GM18868 (cell line): ENCODE data around the gene NEURL1.
"Not testable (repeated sequence)": the region's sequence is repeated elsewhere in the genome, so short reads cannot be mapped to it uniquely, and the experiment has no call there.

Source experiments
- ATAC-seq: cut with Tn5 transposase; IDR thresholded peaks from one replicate; pipeline ENCODE4 v1.9.1; 2021; ENCODE audit warnings: mild to moderate bottlenecking, moderate library complexity; ENCODE audit not compliant: unreplicated experiment

NEURL1 gene

DNA sequence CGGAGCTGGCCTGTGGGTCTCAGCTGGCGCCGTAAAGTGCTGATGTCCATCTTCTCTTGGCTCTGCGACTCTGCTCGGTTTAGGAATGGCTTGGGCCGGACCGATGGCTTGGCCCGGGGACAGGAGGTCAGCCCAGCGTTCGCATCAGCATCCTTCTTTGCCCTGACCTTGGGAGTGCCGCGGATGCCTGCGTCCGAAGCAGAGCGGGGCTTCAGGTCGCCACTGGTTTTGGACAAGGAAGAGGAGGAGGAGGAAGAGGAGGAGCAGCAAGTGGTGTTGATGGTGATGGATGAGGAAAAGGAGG, 109.3 kb downstream of the NEURL1 start:
- no peak for ATAC-seq

DNA sequence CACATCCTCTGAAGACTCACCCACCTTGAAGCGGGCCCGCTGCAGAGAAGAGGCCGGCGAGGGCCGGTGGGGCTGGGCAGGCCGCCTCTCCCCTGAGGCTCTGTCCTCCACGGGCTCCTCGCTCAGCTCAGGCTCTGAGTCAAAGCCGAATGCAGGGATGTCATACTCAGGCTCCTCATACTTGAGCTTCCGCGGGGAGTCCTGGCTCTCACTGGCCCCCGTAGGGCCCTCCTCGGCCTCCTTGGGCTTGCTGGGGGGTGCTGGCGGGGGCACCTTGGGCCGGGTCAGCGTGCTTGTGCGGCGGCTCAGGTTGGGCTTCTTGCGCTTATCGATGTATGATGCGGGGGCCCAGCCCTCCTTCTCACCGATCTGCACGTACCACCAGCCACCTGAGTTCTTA, 109.9 kb downstream of the NEURL1 start:
- no peak for ATAC-seq

- ATAC-seq: no peak
These were observed 112.0 kb downstream of the NEURL1 start for GRCh38 chr10:103605359-103606096.

DNA sequence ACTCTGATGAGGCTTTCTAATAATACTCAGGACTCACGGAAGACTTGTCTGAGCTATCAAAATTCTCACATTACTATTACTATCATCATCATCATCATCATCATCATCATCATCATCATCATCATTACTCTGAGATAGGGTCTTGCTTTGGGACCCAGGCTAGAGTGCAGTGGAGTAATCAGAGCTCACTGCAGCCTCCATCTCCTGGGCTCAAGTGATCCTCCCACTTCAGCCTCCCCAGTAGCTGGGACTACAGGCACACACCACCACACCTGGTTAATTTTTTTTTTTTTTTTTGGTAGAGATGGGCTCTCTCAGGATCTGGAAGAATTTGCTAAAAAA, 112.6 kb downstream of the NEURL1 start:
- not testable (repeated sequence) for ATAC-seq

- not testable (repeated sequence) for ATAC-seq
These were observed 113.5 kb downstream of the NEURL1 start for GRCh38 chr10:103607051-103607450.

DNA sequence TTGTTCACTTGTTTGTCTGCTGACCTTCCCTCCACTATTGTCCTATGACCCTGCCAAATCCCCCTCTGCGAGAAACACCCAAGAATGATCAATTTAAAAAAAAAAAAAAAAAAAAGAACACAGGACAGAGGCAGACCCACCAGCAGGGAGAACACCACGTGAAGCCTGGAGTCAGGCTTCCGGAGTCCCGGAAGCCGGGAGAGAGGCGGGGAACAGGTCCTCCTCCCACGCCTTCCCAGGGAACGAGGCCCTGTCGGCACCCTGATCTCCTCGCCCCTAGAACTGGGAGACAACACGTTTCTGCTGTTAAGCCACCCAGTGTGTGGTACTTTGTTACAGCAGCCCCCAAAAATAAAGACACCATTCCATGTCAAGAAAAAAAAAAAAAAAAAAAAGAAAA, 114.6 kb downstream of the NEURL1 start:
- ATAC-seq: not testable (repeated sequence)

DNA sequence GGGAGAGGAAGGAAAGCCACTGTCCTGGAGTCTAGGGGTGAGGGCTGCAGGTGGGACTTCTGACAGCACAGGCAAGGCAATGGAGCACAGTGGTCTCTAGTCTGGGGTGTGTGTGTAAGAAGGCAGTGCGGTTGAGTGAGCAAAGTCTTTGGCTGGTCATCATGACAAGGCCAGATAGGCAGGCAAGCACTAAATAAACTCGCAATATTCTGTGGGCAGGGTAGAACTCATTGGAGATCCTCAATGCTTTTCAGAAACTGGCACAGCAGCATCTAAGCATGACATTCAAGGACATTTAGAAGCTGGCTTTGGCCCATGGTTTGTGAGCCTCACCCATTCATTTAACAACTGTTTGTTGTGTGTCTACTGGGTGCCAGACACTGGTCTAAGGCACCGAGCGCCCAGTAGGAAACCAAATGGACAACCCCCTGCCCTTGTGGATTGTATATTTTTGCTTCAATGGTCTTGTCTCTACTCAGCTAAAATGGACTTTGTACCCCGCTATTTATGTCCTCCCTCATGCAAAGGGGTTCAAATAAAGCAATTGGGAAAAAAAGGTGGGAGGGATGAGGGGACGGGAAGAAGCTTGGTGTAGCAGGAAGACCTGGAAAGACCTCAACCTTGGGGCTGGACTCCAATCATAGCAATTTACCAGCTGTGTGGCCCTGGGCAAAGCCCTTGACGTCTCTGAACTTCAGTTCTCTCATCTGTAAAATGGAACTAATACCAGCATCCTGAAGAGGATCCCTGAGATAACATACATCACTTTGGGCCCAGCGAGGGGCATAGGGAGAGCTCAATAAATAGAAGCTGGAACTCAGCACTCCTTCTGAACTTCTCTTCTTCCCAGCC, 116.0 kb downstream of the NEURL1 start:
- ATAC-seq: no peak

DNA sequence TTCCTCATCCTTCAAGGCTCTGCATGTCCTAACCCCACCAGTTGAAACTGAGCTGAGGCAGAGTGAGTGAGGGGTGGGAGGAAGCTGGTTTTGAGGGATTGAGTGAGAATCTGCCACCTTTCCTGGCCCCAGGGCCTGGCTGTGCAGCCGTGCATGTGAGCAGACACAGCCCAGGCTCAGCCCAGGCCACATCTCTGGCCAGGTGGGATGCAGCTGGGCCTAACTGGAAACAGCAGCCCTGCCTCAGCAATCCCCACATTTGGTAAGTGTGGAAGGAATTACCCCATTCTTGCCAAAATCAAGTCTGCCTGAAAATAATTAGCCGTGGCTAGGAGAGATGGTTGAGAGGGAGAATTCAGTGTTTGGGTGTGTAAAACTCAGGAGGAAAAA, 116.6 kb downstream of the NEURL1 start:
- ATAC-seq: no peak

DNA sequence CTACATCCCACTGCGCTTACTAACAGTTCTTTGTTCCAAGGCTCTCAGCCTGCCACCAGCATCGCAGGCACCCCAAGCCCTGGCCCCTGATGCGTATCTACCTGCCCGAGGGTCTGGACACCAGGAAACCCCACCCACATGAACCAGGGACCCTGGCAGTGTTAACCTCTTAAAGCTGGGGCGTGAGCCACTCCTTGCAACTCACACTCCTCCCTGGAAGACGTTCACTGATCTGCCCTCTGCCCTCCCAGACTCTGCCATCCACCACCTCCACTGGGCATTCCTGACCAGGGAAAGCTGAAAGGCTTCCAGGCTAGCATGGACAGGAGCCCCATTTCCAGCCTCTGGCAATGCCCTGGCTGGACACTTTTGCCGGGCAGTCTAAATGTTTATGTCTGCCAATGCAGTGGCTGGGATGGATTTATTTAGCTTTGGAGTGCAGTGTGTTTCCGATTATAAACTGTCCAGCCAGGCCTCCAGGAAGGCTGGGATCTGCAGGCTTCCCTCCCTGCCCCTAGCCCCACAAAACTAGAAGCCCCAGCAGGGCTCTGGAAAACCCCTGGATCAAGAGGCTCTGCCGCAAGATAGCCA, 117.5 kb downstream of the NEURL1 start:
- ATAC-seq: no peak

DNA sequence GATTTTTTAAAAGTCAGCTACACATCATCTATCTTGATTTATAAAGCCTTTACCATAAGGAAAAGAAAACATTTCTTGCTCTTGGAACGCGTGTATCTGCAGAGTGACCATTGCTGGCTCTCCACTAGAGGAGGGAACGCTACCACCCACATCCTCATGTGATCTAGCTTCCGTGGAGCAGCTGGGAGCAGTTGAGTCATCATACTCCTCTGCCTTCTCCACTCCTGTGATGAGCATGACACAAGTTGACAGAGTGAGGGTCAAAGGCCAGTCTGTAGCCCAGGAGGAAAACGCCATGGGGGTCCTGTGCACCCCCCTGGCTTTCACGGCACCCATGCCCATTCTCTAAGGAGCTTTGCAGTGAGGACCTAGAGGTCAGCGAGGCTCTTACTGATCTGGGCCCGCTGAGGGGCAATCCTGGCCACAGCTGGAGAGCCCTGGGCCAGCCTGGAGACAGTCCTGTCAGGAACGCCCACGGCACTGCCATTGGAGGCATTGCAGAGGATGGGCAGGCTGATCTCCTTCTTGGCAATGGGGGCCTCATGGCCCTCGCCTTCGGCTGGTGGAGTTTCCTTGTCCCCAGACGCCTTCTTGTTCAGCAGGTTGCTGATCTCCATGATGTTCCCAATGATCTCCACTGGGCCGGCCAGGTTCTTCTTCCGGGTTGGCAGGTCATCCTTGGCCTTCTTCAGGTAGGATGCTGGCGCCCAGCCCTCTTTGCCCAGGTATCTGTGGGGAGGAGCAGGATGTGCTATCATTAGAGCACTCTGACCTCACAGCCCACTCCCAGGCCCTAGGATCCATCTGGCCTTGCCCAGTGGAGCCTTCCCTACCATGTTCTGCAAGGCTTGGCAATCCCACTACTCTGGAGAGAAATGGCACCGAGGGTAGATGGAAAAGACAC, 119.2 kb downstream of the NEURL1 start:
- ATAC-seq: no peak

GRCh38 chr10:103613616-103614015, 120.1 kb downstream of the NEURL1 start:
- no peak for ATAC-seq

GRCh38 chr10:103614306-103615158, 121.0 kb downstream of the NEURL1 start:
- no peak for ATAC-seq

GRCh38 chr10:103616705-103617601, 123.4 kb downstream of the NEURL1 start:
- ATAC-seq: no peak

- ATAC-seq: no peak
These were observed 124.3 kb downstream of the NEURL1 start for GRCh38 chr10:103617602-103618385.

DNA sequence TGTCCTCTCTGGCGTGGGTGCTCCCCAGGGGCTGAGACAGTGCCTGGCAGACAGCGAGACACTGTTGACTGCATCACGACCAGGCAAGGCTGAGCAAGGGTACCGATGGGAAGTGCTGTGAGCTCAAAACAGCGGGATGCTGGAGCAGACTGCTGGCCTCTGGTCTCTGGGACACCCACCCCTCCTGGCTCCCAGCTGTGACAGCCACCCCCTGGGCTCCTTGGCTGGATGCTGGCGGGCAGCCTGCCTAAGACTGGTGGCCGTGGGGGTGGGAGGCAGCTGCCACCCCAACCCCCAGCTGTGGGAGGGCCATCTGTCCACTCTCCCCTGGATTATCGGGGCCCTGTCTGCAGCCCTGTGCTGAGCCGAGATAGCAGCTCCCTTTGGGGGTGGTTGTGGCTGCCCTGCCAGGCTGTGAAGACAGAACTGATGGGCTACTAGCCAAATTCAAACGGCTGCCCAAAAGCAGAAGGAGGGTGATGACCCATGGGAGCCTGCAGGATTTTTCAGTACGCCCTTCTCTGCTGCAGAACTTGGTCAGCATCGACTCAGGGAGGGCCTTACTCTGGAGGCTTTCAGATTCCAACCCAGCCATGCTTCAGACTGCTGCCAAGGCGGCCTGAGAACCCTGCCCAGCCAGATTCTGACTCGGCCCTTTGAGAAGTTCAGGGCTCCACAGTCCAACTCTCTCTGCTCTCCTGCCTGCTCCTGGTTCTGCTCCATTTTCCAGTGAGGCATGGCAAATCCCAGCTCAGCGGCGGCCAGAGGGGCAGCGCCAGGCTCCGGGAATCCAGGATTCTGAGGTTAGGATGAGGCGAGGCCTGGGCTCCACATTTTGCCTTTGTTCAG, 125.3 kb downstream of the NEURL1 start:
- ATAC-seq: no peak

- ATAC-seq: no peak
These were observed 126.2 kb downstream of the NEURL1 start for GRCh38 chr10:103619424-103620351.
